Measurements from ENCODE around the gene TJAP1. TPM values are rescaled to one million over a fixed set of nuclear protein-coding genes. Genes with fewer than 3 reads are reported as not detected.
A peak's percentile ranks its signal among the peaks of the same experiment; 100 is the strongest.

TJAP1 gene
- total RNA-seq, 4 donors from 2014 or later: 21.4 to 58.6 (median 45.7) TPM

DNA sequence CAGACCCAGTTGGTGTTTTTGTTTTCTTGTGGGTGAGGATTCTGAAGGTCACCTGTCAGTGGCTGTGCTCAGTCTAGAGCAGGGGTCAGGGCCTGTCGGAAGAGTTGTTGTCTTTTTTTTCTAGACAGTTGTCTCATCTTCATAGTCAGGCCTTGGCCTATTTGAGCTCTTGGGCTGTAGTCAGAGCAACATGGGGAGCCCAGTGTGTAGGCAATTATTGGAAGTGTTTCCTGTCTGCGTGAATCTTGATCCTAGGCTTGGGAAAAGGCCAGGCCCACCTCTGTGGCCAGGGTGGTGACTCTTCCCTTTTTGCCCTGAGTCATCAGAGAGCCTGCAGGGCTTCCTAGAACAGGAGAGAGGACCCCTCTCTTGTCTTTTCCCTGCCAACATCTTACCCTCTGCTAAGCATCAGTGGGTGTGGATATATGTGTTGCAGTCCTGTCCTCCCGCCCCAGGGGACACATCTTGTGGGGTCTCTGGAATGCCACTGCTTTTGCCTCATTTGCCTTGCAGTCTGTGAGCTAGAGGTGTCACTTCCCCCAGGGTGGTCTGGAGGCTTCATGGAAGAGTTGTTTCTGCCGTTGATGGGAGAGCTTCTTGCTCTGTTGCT, 11.4 kb downstream of the TJAP1 start:
- H3K27ac ChIP-seq: no peak overlapping the region
- DNase-seq: no peak
- no peaks in the 10 kb centered on the region for H3K9me3 ChIP-seq
- peaks cover 0 to 14% (median 0%) of the 10 kb centered on the region in 4 donors for H3K4me1 ChIP-seq
- H3K36me3 ChIP-seq: peaks cover 0 to 5% (median 0%) of the 10 kb centered on the region in 3 donors
- no peak overlapping the region for H3K4me3 ChIP-seq
- no peaks in the 10 kb centered on the region for H3K27me3 ChIP-seq
- no peak for TF ChIP-seq POLR2A (IDR thresholded peaks at IDR 0.05)
- TF ChIP-seq, protein P1, sequence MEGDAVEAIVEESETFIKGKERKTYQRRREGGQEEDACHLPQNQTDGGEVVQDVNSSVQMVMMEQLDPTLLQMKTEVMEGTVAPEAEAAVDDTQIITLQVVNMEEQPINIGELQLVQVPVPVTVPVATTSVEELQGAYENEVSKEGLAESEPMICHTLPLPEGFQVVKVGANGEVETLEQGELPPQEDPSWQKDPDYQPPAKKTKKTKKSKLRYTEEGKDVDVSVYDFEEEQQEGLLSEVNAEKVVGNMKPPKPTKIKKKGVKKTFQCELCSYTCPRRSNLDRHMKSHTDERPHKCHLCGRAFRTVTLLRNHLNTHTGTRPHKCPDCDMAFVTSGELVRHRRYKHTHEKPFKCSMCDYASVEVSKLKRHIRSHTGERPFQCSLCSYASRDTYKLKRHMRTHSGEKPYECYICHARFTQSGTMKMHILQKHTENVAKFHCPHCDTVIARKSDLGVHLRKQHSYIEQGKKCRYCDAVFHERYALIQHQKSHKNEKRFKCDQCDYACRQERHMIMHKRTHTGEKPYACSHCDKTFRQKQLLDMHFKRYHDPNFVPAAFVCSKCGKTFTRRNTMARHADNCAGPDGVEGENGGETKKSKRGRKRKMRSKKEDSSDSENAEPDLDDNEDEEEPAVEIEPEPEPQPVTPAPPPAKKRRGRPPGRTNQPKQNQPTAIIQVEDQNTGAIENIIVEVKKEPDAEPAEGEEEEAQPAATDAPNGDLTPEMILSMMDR (IDR thresholded peaks at IDR 0.05): no peak

GRCh38 chr6:43489277-43490072, 12.1 kb downstream of the TJAP1 start:
- Histone ChIP-seq H3K4me3 (no peak overlapping the region), H3K9me3 (no peaks in the 10 kb centered on the region), H3K4me1 (peaks cover 0 to 14% (median 2%) of the 10 kb centered on the region in 4 donors), H3K27ac (no peak overlapping the region), H3K36me3 (peaks cover 0 to 5% (median 0%) of the 10 kb centered on the region in 3 donors), H3K27me3 (no peaks in the 10 kb centered on the region)
- no peak for DNase-seq
- TF ChIP-seq POLR2A (IDR thresholded peaks at IDR 0.05): no peak
- TF ChIP-seq, protein P1 (IDR thresholded peaks at IDR 0.05): no peak

DNA sequence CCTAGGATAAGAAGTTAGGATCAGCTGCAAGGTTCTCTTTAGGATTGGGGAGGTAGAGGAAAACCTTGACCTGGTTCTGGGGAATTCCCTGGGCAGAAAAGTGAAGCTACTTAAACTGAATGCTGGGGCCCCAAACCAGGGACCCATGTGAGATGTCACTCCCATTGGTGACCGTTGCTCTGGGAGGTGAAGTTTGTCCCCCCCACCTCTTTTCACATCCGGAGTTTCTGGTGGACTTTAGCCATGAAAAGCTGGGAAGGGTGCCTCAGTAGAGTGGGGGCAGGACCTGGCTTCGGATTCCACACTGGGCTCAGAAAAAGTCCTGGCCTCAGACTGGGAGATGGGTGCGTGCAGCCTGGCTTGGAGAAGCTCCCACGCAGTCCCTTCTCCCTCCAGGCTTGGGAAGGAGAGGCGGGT, 13.2 kb downstream of the TJAP1 start:
- H3K27ac ChIP-seq: no peak overlapping the region
- peaks cover 0 to 5% (median 0%) of the 10 kb centered on the region in 3 donors for H3K36me3 ChIP-seq
- no peak for DNase-seq
- H3K4me1 ChIP-seq: peaks cover 0 to 19% (median 7%) of the 10 kb centered on the region in 4 donors
- TF ChIP-seq, protein P1 (IDR thresholded peaks at IDR 0.05): no peak
- TF ChIP-seq POLR2A (IDR thresholded peaks at IDR 0.05): no peak
- no peaks in the 10 kb centered on the region for H3K9me3 ChIP-seq
- H3K27me3 ChIP-seq: no peaks in the 10 kb centered on the region
- H3K4me3 ChIP-seq: no peak overlapping the region

DNA sequence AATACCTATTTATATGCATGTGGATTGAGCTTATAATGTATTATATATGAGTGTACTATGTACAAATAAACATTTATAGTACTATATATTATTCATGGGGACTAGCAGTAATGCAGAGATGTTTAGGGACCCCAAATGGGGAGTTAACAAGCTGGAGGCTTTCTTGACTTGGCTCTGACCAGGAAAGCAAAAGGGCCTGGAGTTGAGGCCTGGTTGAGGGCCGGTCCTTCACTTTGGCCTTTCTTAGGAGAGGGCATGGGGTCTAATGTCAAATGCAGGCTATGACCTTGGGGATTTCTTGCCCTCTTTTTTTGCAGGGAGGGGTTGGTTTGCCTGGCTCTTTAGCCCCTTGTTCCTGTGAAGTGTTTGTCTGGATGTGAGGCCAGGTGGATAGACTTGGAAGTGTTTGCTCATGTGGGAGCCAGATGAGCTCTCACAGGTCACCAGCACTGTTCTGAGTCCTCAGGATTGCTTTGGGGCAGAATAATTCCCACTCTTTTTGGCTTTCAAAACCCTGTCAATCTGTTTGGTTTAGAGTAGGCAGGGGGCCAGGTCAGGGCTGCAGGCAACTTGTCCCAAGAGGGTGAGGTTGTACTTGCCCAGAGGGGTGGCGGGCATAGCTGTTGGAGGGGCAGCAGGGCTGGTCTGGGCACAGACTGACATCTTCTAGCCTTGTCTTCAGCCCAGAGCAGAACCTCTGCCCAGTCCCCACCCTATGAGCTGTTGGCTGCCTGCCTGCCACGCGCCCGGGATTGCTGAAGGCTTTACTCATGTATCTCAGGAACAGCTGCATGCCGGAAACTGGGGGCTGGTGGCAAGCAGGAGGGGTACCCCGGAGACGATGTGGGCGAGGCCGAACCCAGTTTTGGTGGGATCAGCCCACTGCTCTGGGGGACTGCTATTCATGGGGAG, 14.6 kb downstream of the TJAP1 start:
- Histone ChIP-seq H3K9me3 (no peaks in the 10 kb centered on the region), H3K27me3 (no peaks in the 10 kb centered on the region), H3K4me1 (peaks cover 0 to 19% (median 7%) of the 10 kb centered on the region in 4 donors), H3K27ac (peak overlapping the region in 2 of 4 donors; percentile 11 to 48), H3K36me3 (peaks cover 0 to 2% (median 0%) of the 10 kb centered on the region in 3 donors), H3K4me3 (no peak overlapping the region)
- DNase-seq: peak; percentile 28 to 86 (median 86)
- TF ChIP-seq POLR2A (IDR thresholded peaks at IDR 0.05): no peak
- TF ChIP-seq, protein P1 (IDR thresholded peaks at IDR 0.05): no peak

GRCh38 chr6:43492673-43493072, 15.3 kb downstream of the TJAP1 start:
- no peak overlapping the region for H3K4me3 ChIP-seq
- peaks cover 0 to 19% (median 7%) of the 10 kb centered on the region in 4 donors for H3K4me1 ChIP-seq

More at GRCh38 chr6:43492673-43493072, 15.3 kb downstream of the TJAP1 start:
- TF ChIP-seq POLR2A (IDR thresholded peaks at IDR 0.05): no peak
- TF ChIP-seq, protein P1 (IDR thresholded peaks at IDR 0.05): no peak
- no peaks in the 10 kb centered on the region for H3K27me3 ChIP-seq
- H3K36me3 ChIP-seq: peaks cover 0 to 2% (median 0%) of the 10 kb centered on the region in 3 donors
- DNase-seq: no peak
- no peaks in the 10 kb centered on the region for H3K9me3 ChIP-seq
- peak overlapping the region in 2 of 4 donors; percentile 11 to 48 for H3K27ac ChIP-seq

All from Peyer's patch (tissue), 4 donors.